GM19372 (cell line): ENCODE data around the gene TSC22D2.

Experiments used
- ATAC-seq: cut with Tn5 transposase; IDR thresholded peaks from one replicate; pipeline ENCODE4 v1.9.1; 2021; ENCODE audit warnings: mild to moderate bottlenecking, low read depth, moderate library complexity; ENCODE audit not compliant: unreplicated experiment

TSC22D2 gene

DNA sequence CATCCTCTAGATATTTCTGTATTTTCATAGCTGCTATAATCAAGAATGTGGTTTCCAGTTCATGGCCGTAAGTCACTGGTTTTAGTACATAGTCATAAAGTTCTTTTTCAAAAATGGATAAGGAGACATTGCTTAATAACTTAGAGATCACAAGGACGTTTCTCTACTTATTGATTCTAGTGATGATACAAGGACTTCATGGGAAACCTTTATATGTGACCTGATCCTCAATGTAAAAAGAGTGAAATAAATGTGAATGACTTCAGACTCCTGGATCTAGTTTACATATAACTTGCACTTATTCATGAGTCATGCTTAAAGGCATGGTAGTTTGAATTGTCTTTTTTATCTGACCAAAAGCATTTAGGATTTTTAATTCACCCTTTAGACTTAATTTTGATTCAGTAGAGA lies 35.2 kb downstream of the TSC22D2 start:
- ATAC-seq, result no peak

DNA sequence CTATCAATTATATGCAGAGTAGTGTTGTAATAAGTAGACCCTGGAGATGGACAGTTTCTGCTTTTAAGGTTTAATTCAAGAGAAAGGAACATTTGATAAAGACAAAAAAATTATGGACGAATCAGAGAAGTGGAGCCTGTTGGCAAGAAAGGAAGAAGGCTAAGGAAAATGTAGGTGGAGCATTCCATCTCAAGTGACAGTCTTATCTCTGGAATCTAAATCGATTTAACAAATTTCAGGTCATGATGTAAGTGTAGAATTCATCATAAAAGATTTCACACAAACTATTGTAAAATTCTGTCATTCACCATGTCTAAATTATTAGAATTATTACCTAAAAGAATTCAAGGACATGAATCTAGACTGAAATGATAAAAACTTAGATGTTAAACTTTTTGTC lies 36.3 kb downstream of the TSC22D2 start:
- no peak for ATAC-seq

DNA sequence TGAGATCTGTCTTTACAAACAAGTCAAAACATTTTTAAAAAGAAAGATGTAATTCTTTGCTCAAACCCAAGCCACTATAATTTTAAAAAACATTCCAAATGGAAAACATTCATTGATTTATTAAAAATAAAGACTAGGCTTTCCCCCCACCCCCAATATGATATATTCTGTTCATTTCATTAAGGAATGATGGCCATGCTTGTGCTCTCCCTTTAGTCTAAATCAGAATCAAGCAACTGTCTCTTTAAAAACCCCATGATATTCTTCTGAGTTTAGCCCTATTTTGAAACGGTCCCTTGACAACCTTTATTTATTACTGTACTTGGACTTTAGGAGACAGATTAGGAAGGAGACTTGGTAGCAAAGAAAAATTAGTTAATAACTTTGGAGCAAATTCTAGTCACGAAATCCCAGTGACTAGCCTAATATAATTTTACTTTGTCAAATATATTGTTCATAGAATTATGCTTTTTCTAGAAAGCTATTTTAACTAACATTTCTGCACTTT lies 38.4 kb downstream of the TSC22D2 start:
- ATAC-seq, result no peak

DNA sequence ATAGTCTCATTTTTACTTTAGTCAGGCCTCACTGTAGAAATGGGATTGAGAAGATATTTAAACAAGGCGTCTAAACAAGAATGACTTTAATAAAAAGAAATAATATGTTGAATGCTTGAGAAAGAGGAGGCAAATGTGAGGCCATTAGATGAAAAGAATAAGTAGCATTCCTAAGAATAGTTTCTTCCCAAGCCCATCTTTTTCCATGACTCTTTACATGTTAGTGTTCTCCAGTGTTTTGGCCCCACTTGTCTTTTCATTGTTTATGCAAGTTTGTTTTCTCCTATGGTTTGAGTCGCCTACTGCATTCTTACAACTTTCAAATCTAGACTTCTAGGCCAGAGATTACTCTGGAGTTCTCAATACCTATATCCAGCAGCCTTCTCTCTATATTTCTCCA lies 39.0 kb downstream of the TSC22D2 start:
- ATAC-seq, result no peak

DNA sequence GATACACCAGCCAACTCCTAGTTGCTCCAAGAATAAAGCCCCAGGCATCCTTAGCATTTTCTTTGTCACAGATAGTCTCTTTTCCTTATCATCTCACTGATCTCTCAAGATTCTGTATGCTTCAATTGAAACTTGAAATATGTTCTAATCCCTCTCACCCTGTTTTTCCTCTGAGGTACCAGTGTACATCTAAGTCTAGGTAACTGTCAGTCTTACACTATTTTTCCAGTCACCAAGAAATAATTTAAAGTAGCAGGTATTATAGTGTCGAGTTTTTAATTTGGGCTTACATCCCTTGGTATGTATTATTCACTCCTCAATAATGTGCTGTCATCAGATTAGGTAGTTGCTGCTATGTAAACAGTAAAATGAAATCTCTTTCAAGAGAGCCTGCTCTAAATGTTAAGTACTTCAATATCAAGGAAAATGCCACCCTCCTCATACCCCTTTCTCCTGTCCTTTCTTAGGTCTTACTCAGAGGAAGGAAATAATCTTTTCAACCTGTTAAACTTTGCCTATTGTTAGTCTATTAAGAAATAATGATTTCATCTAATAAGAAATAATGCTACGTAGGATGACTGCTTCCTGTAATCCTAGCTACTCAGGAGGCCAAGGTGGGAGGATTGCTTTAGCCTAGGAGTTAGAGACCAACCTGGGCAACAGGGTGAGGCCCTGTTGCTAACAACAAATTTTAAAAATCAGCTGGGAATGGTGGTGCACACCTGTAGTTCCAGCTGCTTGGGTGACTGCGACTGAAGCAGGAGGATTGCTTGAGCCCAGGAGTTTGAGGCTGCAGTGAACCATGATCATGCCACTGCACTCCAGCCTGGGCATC lies 39.8 kb downstream of the TSC22D2 start:
- ATAC-seq, result no peak

DNA sequence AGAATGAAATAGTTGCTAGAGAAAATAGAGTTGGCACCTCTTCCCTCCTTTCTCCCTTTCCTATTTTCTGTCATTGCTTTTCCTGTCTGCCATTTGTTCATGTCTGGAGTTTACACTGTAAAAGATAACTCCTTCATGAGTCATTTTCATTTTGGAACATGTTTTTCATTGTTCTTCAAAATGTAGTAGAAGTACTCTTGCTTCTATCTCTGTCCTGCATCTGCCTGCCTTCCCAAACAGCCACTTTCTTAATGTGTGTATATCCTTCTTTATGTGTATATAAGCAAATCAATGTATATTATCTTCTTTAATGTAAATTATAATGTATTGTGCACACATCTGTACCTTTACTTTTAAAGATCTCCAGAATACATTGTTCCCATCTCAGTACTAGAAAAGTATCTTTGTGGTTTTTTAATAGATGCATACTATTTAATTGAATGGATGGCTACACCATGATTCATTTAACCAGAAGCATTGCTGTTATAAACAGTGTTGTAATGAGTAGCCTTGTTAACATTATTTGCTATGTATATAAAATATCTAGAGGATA lies 41.1 kb downstream of the TSC22D2 start:
- ATAC-seq, result no peak

DNA sequence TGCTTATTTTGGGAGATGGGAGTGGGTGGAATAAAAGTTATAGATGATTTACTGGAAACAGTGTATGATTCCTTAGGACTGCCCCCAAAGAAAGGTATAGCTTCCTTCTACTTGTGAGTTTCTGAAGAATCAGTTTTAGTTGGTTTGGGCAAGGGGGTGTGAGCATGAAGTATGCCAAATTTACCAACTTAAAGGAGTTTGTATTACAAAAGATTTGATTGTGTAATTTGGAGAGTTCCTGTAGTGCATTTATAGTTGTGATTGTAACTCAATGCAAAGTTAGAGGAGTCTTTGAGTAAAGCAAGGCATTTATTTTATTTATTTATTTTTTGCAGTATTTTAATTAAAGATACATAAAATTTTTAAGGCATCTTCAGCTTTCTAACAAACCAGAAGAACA lies 42.8 kb downstream of the TSC22D2 start:
- ATAC-seq, result no peak

DNA sequence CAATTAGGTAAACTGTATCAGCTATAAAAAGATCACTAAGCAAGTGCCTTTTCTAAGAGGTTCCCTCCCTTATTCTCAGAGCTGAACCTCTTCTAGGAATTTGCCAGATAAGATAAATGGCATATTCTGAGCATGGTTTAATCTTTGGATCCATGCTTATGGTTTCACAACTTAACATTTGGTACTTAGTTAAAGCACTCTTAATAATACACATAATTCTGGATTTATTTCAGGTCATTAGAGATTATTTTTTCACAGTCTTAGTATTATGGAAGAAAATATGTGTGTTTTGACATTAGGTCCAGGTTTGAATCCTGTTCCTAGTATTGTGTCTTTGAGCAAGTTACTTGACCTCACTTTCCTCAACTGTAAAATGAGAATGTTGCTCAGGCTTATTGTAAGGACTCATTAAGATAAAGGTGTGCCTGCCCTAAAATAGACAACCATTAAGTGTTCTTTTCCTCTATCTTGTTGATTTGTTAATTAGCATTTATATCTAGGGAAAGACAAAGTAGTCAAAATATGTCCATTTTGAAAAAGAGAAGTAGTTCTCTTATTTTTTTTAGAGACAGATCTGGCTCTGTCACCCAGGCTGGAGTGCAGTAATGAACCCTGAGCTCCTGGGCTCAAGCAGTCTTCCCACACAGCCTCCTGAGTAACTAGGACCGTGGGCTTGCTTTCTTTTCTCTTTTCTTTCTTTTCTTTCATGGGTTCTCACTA lies 43.4 kb downstream of the TSC22D2 start:
- no peak for ATAC-seq

DNA sequence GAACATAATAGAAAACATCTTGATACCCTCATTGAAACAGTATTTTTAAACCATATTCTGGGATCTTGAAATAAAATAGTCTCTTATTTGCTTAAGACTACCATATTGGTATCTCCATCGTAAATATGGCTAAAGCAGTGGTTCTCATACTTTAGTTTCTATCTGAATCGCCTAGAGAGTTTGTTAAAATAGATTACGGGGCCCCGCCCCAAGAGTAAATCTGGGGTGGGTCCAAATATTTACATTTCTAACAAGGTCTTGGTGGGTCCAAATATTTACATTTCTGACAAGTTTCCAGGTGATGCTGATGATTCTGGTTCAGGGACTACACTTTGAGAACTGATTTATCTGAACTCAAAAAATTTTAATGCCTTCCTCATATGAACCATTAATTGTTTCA lies 45.3 kb downstream of the TSC22D2 start:
- ATAC-seq, result no peak

DNA sequence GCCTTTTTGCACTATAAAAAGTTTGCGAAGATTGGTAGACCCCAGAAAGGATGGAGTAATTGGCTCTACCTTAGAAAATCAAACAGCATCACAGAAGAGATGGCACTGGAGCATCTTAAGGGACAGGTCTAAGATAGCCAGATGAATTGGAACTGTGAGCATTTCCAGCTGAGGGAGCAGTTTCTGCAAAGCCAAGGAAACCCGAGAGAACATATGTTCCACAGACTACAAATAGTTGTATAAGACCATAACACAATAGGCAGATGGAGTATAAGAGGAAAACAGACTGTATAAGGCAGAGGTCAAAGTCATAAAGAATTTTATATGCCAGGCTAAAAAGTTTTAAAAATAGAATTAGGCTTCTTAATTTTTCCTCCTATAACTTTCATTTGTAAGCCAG lies 46.0 kb downstream of the TSC22D2 start:
- ATAC-seq, result no peak

DNA sequence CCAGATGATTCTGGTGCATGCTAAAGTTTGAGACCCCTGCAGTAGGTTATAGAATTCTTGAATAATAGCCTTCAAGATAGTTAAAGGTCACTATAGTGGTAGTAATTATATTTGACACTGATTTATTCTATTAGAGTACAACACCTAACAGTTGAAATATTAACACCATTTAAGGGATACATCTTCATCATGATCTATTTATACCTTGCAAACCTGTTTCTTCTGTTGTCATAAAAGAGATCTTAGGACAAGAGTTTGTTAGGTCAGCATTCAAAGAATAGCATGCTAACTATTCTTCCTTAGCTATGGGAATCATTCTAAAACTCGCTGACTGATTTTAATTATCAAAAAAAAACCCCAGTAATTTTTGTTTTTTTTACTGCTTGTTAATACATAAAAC lies 46.5 kb downstream of the TSC22D2 start:
- ATAC-seq, result no peak

DNA sequence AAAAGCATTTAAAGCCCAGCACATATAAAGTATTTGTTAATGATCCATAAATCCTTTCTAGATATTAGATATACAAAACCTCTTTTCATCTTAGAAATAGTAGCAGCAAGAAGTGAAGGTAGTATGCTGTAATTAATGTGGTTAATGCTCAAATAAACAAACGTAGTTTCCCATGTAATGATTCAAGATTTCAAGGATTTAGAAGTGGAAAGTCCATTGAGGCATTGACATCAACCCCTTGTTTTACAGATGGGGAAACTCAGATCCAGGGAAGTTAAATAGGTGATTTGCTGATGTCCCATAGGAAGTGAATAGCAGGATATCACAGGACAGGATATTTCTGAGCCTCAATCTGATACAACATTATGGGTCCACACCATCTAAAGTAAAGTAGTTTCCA lies 47.2 kb downstream of the TSC22D2 start:
- no peak for ATAC-seq

DNA sequence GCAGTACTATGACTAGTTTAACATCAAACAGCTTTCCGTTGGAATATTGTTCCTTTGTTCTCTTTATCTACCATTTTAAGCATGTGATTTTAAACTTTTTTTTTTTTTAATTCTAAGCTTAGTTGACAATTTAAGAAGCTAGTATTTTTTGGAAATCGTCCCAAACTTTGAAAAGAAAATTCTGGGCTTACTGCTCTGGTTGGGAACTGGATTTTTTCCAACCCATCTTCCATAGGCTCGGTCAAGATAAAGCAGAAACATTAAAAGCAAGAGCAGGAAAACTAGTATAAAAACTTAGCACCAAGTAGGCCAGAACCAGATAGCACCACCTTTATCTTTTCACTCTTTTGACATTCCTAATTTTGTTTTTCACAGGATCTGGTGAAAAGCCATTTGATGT lies 49.9 kb downstream of the TSC22D2 start:
- no peak for ATAC-seq

DNA sequence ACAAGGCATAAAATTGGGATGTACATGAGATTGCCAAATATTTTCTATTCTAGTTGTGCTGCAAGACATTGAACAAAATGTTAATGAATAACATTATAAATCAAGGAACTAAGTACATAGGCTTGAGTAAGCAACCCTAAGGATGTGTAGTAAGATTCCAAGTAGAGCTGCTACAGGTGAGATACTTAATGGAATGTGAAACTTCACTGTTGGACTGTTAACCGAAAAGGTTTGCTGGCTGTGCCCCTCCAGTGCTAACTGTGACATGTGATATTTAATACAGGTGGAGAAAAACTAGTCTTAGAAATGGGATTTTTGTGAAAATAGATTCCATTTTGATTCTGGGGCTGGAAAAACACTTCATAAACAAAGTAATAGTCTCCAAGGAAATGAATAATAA lies 52.4 kb downstream of the TSC22D2 start:
- ATAC-seq, result no peak

DNA sequence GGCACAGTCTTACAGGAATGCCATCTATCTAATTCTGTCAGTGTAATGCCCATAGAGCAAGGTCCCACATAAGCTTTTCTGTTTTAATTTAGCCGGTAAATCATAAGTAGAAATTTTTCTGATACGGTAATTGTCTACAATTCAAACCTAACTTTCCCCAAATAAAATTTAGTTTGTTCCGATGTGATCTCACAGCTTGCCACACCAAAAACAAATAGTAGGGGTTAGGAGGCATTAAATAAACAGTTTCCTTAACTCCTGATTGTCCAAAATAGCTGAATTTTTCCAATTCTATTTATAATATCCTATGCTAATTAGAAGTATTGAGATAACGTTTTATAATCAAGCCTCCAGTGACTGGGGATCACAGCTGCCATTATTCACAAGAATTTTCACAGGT lies 53.3 kb downstream of the TSC22D2 start:
- no peak for ATAC-seq

DNA sequence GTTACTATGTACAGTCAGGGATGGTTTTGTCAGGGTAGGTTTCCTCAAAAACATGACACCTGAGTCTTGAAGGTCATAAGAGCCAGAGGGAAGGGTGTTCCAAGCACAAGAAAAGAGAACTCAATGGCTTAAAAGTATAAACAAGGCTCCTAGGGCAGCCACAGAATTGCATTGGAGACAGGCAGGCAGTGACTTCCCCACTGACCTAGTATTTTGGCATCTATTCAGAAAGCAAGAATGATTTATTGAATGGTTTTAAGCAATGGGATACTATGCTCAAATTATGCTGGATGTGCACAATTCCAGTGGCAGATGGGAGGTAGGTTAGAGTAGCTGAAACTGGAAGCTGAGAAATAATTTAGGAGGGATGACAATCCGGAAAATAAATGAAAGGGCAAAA lies 54.0 kb downstream of the TSC22D2 start:
- ATAC-seq, result no peak

DNA sequence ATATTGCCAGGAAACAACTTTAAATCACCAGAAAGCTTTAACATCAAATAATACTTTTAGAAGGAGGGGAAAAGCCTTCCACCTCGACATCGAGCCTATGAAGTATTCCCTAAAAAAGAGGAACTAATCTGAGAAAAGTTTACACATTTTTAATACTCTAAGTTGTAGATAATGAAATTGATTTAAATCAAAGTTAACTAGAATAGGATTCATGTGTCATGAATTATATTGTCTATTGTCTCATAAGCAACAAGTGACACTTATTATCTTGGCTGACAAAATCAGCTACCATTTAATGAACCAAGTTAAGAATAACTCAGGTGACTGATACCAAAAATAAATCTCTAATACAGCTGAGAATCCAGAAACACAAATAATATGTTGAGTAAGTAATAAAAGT lies 56.6 kb downstream of the TSC22D2 start:
- no peak for ATAC-seq

DNA sequence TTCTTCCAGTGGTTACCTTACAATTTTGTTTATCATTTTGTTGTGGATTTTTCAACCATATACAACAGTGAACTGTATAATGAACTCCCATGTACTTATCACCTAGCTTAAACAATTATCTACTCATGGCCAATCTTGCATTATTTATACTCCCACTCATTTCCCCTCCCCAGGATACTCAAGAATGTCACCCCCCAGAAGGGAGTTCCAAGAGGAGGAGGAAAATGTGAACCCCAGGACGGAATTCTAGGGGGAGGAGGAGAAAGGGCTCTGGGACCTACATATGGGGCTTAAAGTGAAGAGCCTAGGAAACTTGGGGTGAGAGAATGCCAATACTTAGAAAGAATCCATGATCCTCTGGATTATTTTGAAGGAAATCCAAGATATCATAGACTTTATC lies 59.3 kb downstream of the TSC22D2 start:
- no peak for ATAC-seq

DNA sequence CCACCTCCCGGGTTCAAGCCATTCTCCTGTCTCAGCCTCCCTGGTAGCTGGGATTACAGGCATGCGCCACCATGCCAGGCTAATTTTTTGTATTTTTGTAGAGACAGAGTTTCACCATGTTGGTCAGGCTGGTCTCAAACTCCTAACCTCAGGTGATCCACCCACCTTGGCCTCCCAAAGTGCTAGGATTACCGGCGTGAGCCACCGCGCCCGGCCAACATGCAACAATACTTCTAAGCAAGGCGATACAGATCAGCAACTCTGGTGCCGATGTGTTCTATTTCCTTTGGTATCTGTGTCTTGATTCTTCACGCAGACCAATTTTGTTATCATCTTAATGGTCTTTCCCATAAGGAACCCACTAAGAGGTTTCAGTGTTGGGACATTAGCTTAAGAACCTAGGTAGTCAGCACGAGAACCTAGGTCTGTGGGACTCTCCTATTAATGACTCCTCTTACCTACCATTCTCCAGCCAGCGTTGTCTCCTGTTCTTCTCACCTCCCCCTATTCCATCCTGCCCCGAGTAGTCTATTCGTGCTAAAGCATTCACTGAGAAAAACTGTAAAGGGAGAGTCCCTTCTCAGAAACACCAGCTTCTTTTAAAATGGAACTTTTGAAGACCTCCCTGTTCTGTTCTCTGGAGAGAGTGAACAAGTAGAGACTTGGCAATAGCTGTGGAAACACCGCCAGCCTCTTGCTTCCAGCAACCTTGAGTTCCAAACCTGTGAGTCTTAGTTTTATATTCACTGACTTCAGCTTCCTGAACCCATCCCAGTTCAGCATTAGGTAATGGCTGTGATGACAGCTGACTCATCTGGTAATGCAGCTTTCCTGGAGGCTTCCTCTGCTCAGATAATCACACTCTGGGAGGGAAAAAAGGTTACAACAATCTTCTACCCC lies 61.2 kb downstream of the TSC22D2 start:
- no peak for ATAC-seq

DNA sequence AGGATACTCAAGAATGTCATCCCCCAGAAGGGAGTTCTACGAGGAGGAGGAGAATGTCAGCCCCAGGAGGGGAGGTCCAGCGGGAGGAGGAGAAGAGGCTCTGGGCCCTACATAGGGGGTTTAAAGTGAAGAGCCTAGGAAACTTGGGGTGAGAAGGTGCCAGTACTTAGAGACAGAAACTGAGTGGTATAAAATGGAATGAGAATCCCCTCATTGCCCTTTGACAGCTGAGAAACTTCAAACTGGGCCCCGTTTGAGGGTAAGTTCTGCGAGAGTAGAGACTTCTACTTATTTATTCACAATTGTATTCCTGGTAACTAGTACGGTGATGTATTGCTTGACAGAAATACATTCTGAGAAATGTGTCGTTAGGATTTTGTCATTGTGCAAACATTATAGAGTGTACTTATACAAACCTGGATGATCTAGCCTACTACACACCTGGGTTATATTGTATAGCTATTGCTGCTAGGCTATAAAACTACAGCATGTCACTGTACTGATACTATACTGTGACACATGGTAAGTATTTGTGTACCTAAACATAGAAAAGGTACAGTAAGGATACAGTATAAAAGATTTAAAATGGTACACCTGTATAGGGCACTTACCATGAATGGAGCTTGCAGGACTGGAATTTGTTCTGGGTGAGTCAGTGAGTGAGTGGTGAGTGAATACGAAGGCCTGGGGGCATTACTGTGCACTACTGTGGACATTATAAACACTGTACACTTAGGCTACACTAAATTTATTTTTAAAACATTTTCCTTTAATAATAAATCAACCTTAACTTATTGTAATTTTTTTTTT lies 62.0 kb downstream of the TSC22D2 start:
- no peak for ATAC-seq
